Testis (tissue), 2 donors: ENCODE measurements around the gene IQSEC3.

ENCODE experiments used
- POLR2A ChIP-seq: fragments of 450-650 bp; IDR thresholded peaks from one replicate; pipeline ENCODE4 v1.6.1; 2017; ENCODE audit warnings: antibody characterized with exemption, mild to moderate bottlenecking, moderate library complexity
- TF ChIP-seq, protein P1 (sequence below), 3 experiments: fragments of 450-650 bp in 2 of 3; fragments of 200-600 bp in 1 of 3; sonication (generic) in 1 of 3; IDR thresholded peaks; one replicate each; pipeline ENCODE4 v1.5.1; 2016 to 2019; ENCODE audit warnings: antibody characterized with exemption in 3 of 3, mild to moderate bottlenecking in 2 of 3, moderate library complexity in 1 of 3

DNA sequence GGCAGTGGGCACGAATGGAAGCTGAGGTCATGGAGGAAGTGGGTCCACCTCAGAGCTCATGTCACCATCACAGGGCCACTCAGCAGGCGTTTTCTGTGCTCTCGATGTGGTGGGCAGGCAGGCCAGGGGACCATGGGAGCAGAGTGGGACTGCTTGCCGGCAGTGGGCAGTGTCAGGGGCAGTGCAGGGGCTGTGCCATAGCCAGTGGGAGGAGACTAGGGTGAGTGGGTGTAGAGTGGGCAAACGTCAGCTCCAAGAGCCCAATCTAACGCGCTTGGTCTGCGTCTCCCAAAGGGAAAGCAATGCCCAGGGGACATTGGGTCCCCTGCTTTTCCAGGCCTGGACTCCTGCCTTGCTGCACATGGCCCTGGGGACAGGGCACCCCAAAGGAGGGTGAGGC lies 89.1 kb downstream of the IQSEC3 start:
- TF ChIP-seq, protein P1, sequence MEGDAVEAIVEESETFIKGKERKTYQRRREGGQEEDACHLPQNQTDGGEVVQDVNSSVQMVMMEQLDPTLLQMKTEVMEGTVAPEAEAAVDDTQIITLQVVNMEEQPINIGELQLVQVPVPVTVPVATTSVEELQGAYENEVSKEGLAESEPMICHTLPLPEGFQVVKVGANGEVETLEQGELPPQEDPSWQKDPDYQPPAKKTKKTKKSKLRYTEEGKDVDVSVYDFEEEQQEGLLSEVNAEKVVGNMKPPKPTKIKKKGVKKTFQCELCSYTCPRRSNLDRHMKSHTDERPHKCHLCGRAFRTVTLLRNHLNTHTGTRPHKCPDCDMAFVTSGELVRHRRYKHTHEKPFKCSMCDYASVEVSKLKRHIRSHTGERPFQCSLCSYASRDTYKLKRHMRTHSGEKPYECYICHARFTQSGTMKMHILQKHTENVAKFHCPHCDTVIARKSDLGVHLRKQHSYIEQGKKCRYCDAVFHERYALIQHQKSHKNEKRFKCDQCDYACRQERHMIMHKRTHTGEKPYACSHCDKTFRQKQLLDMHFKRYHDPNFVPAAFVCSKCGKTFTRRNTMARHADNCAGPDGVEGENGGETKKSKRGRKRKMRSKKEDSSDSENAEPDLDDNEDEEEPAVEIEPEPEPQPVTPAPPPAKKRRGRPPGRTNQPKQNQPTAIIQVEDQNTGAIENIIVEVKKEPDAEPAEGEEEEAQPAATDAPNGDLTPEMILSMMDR (IDR thresholded peaks at IDR 0.05) = no peak
- no peak for TF ChIP-seq POLR2A
